Activated naive CD4-positive, alpha-beta T cell treated with anti-CD3 and anti-CD28 coated beads for 36 hours (primary cell): ENCODE measurements around the gene ANKRD30A. TPM values are rescaled to one million over a fixed set of nuclear protein-coding genes. Genes with fewer than 3 reads are reported as not detected.
"Not testable (repeated sequence)": the region's sequence is repeated elsewhere in the genome, so short reads cannot be mapped to it uniquely, and the experiment has no call there.

Source experiments
- CTCF ChIA-PET: fragments of 350-600 bp; sonication (Branson Sonifier 250); formaldehyde crosslinking; loops from one replicate; lab custom pipeline; 2021; ENCODE audit warnings: antibody characterized with exemption; lab: Charles Lee
- DNase-seq: peaks from one replicate; pipeline ENCODE4 v3.0.0-alpha.2; 2020
- H3K27ac Mint-ChIP-seq: one replicate; pipeline ENCODE4 v1.8.0; 2021; ENCODE audit warnings: mild to moderate bottlenecking, mixed read lengths
- H3K27me3 Mint-ChIP-seq: one replicate; pipeline ENCODE4 v1.8.0; 2021; ENCODE audit warnings: low read depth, mixed read lengths
- H3K36me3 Mint-ChIP-seq: one replicate; pipeline ENCODE4 v1.8.0; 2021; ENCODE audit warnings: low read depth, mixed read lengths
- H3K4me1 Mint-ChIP-seq: one replicate; pipeline ENCODE4 v1.8.0; 2021; ENCODE audit warnings: low read depth, mixed read lengths
- H3K4me3 Mint-ChIP-seq: one replicate; pipeline ENCODE4 v1.8.0; 2021; ENCODE audit warnings: mild to moderate bottlenecking, moderate library complexity, mixed read lengths
- H3K9me3 Mint-ChIP-seq: one replicate; pipeline ENCODE4 v1.8.0; 2021; ENCODE audit warnings: mixed read lengths
- intact Hi-C: fragments of 100-400 bp; cut with micrococcal nuclease; formaldehyde crosslinking; loops from one replicate; pipeline ENCODE4 v1.15.1; 2023
- total RNA-seq, 2 experiments: library from RNA; stranded (reverse); gene quantifications; one replicate each; pipeline ENCODE4 v1.2.3, GENCODE V29; 2021

ANKRD30A gene
- total RNA-seq: not detected

- Mint-ChIP-seq H3K4me1 (no peaks in the 10 kb centered on the region), H3K27ac (no peak within 1 kb of the TSS), H3K36me3 (no peaks in the 10 kb centered on the region), H3K27me3 (no peaks in the 10 kb centered on the region), H3K9me3 (peaks cover 4% of the 10 kb centered on the region), H3K4me3 (no peak within 1 kb of the TSS)
- CTCF ChIA-PET: no interaction called here
- DNase-seq: no peak
- intact Hi-C loops: no loop called here
Observed at GRCh38 chr10:37125191-37125732, at the start of gene ANKRD30A. TSS of gene ANKRD30A (plus strand) at chr10:37125598. CDS start at chr10:37125788, 190 bp downstream.

- DNase-seq, intact Hi-C loops, H3K36me3 Mint-ChIP-seq, H3K9me3 Mint-ChIP-seq, CTCF ChIA-PET, H3K4me1 Mint-ChIP-seq, H3K27me3 Mint-ChIP-seq, H3K4me3 Mint-ChIP-seq, H3K27ac Mint-ChIP-seq: not testable (repeated sequence)
Observed at GRCh38 chr10:37076083-37076482, 49.3 kb upstream of the ANKRD30A start.

- H3K4me1 Mint-ChIP-seq: no peaks in the 10 kb centered on the region
- H3K27ac Mint-ChIP-seq: no peak overlapping the region
- peaks cover 21% of the 10 kb centered on the region for H3K9me3 Mint-ChIP-seq
- no peak overlapping the region for H3K4me3 Mint-ChIP-seq
- CTCF ChIA-PET: no interaction called here
- H3K27me3 Mint-ChIP-seq: no peaks in the 10 kb centered on the region
- no peak for DNase-seq
- H3K36me3 Mint-ChIP-seq: no peaks in the 10 kb centered on the region
- intact Hi-C loops: no loop called here
Observed at GRCh38 chr10:37095792-37096573, 29.4 kb upstream of the ANKRD30A start.

GRCh38 chr10:37101261-37101660 is 24.1 kb upstream of the ANKRD30A start:
- Mint-ChIP-seq H3K4me1 (no peaks in the 10 kb centered on the region), H3K9me3 (peaks cover 15% of the 10 kb centered on the region), H3K27ac (no peak overlapping the region), H3K4me3 (no peak overlapping the region), H3K36me3 (no peaks in the 10 kb centered on the region), H3K27me3 (no peaks in the 10 kb centered on the region)
- DNase-seq: no peak
- intact Hi-C loops: no loop called here
- CTCF ChIA-PET: no interaction called here

GRCh38 chr10:37109000-37109399 is 16.4 kb upstream of the ANKRD30A start:
- no peaks in the 10 kb centered on the region for H3K4me1 Mint-ChIP-seq
- peaks cover 9% of the 10 kb centered on the region for H3K9me3 Mint-ChIP-seq
- no peak for DNase-seq
- CTCF ChIA-PET: no interaction called here
- no peak overlapping the region for H3K27ac Mint-ChIP-seq
- no peak overlapping the region for H3K4me3 Mint-ChIP-seq
- no peaks in the 10 kb centered on the region for H3K36me3 Mint-ChIP-seq
- no peaks in the 10 kb centered on the region for H3K27me3 Mint-ChIP-seq
- intact Hi-C loops: no loop called here

GRCh38 chr10:37124532-37124931 is 866 bp upstream of the ANKRD30A start:
- H3K36me3 Mint-ChIP-seq: no peaks in the 10 kb centered on the region
- intact Hi-C loops: no loop called here
- H3K4me1 Mint-ChIP-seq: no peaks in the 10 kb centered on the region
- H3K27me3 Mint-ChIP-seq: no peaks in the 10 kb centered on the region
- DNase-seq: no peak
- CTCF ChIA-PET: interaction anchor here (0.6 kb wide), 1 partner anchor 18 kb away, joined by 3 read pairs; no protein-coding TSS in a partner anchor
- no peak overlapping the region for H3K4me3 Mint-ChIP-seq
- H3K27ac Mint-ChIP-seq: no peak overlapping the region
- H3K9me3 Mint-ChIP-seq: peaks cover 1% of the 10 kb centered on the region

- intact Hi-C loops: no loop called here
- no peaks in the 10 kb centered on the region for H3K27me3 Mint-ChIP-seq
- H3K4me3 Mint-ChIP-seq: no peak overlapping the region
- no peak for DNase-seq
- CTCF ChIA-PET: no interaction called here
- H3K27ac Mint-ChIP-seq: no peak overlapping the region
- peaks cover 4% of the 10 kb centered on the region for H3K9me3 Mint-ChIP-seq
- no peaks in the 10 kb centered on the region for H3K4me1 Mint-ChIP-seq
- no peaks in the 10 kb centered on the region for H3K36me3 Mint-ChIP-seq
Observed at GRCh38 chr10:37125921-37126320, 523 bp downstream of the ANKRD30A start.

- Mint-ChIP-seq H3K27me3 (no peaks in the 10 kb centered on the region), H3K4me1 (no peaks in the 10 kb centered on the region), H3K9me3 (peaks cover 7% of the 10 kb centered on the region), H3K4me3 (no peak overlapping the region), H3K27ac (no peak overlapping the region), H3K36me3 (no peaks in the 10 kb centered on the region)
- DNase-seq: no peak
- intact Hi-C loops: no loop called here
- CTCF ChIA-PET: no interaction called here
Observed at GRCh38 chr10:37146443-37146842, 21.0 kb downstream of the ANKRD30A start.

- H3K9me3 Mint-ChIP-seq, H3K36me3 Mint-ChIP-seq, H3K4me1 Mint-ChIP-seq: not testable (repeated sequence)
Observed at GRCh38 chr10:37162430-37162829, 37.0 kb downstream of the ANKRD30A start.

GRCh38 chr10:37171945-37172344 is 46.5 kb downstream of the ANKRD30A start:
- H3K36me3 Mint-ChIP-seq, intact Hi-C loops, H3K4me3 Mint-ChIP-seq, H3K27me3 Mint-ChIP-seq, DNase-seq, H3K9me3 Mint-ChIP-seq, H3K27ac Mint-ChIP-seq, CTCF ChIA-PET, H3K4me1 Mint-ChIP-seq: not testable (repeated sequence)

More at GRCh38 chr10:37162430-37162829, 37.0 kb downstream of the ANKRD30A start:
- DNase-seq, CTCF ChIA-PET, H3K27ac Mint-ChIP-seq, H3K4me3 Mint-ChIP-seq, H3K27me3 Mint-ChIP-seq, intact Hi-C loops: not testable (repeated sequence)

GRCh38 chr10:37178296-37178695 is 52.9 kb downstream of the ANKRD30A start:
- CTCF ChIA-PET, intact Hi-C loops, DNase-seq, H3K36me3 Mint-ChIP-seq, H3K4me1 Mint-ChIP-seq, H3K9me3 Mint-ChIP-seq, H3K27ac Mint-ChIP-seq, H3K27me3 Mint-ChIP-seq, H3K4me3 Mint-ChIP-seq: not testable (repeated sequence)

- CTCF ChIA-PET, H3K27ac Mint-ChIP-seq, H3K9me3 Mint-ChIP-seq, H3K4me3 Mint-ChIP-seq, intact Hi-C loops, H3K4me1 Mint-ChIP-seq, H3K36me3 Mint-ChIP-seq, H3K27me3 Mint-ChIP-seq, DNase-seq: not testable (repeated sequence)
Observed at GRCh38 chr10:37182719-37183118, 57.3 kb downstream of the ANKRD30A start.

- no peaks in the 10 kb centered on the region for H3K36me3 Mint-ChIP-seq
Observed at GRCh38 chr10:37206132-37206531, 80.7 kb downstream of the ANKRD30A start.

More at GRCh38 chr10:37206132-37206531, 80.7 kb downstream of the ANKRD30A start:
- CTCF ChIA-PET: no interaction called here
- Mint-ChIP-seq H3K4me3 (no peak overlapping the region), H3K4me1 (no peaks in the 10 kb centered on the region), H3K9me3 (peaks cover 17% of the 10 kb centered on the region), H3K27ac (no peak overlapping the region), H3K27me3 (no peaks in the 10 kb centered on the region)
- intact Hi-C loops: no loop called here
- no peak for DNase-seq
